Measurements from ENCODE around the gene TM4SF4. TPM values are rescaled to one million over a fixed set of nuclear protein-coding genes. Genes with fewer than 3 reads are reported as not detected.
"Not testable (repeated sequence)": the region's sequence is repeated elsewhere in the genome, so short reads cannot be mapped to it uniquely, and the experiment has no call there.

The TM4SF4 gene
- total and polyA plus RNA-seq, 8 donors, result 18.9 to 411 (median 45.8) TPM

DNA sequence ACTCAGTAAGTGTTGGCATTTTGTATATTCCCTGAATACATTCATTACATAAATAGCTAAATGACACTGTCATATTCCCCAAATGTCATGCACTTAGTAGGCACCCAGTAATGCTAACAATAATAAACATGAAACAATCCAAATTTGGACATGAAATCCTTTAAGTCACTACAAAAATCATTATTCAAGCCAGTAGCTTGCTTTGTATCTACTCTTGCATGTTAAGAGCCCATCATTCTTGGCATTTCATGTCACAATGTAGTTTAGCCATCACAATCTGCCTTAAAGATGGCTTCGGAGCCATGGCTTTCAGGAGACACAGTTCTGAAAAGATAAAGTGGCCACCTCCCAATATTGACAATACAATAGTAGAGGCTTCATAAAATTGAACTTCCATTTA is 32.9 kb upstream of the TM4SF4 start:
- TF ChIP-seq, protein P1, sequence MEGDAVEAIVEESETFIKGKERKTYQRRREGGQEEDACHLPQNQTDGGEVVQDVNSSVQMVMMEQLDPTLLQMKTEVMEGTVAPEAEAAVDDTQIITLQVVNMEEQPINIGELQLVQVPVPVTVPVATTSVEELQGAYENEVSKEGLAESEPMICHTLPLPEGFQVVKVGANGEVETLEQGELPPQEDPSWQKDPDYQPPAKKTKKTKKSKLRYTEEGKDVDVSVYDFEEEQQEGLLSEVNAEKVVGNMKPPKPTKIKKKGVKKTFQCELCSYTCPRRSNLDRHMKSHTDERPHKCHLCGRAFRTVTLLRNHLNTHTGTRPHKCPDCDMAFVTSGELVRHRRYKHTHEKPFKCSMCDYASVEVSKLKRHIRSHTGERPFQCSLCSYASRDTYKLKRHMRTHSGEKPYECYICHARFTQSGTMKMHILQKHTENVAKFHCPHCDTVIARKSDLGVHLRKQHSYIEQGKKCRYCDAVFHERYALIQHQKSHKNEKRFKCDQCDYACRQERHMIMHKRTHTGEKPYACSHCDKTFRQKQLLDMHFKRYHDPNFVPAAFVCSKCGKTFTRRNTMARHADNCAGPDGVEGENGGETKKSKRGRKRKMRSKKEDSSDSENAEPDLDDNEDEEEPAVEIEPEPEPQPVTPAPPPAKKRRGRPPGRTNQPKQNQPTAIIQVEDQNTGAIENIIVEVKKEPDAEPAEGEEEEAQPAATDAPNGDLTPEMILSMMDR (IDR thresholded peaks at IDR 0.05), result no peak
- Histone ChIP-seq H3K9me3 (no peaks in the 10 kb centered on the region), H3K27me3 (no peaks in the 10 kb centered on the region), H3K4me3 (no peak overlapping the region), H3K27ac (no peak overlapping the region), H3K36me3 (no peaks in the 10 kb centered on the region), H3K4me1 (peaks cover 0 to 17% (median 12%) of the 10 kb centered on the region in 3 donors)
- intact Hi-C loops (cut with DNase I), result no loop called here
- DNase-seq (no peak), ATAC-seq (no peak), FAIRE-seq (no peak)
- WGBS, 2 donors, result 96 to 100% methylated on average over 1 of the region's 1 CpG

DNA sequence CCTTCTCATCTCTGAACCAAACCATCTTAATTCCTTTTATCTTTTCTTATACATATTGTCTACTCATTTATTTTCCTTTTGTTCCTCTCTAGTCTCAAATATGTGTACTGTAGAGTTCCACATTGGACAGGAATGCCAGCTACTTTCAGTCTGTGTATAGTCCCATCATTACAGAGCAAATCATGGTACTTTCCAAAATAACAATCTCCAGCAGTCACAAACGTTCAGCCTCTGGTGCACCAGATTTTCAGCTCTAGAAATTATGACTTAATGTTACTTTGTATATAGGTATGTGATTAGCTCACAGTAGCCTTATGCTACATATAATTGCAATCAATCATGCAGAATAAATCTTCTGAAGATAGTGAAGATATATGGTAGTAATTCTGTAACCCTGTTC is 32.5 kb upstream of the TM4SF4 start:
- ATAC-seq, result no peak
- Histone ChIP-seq H3K4me1 (peaks cover 0 to 17% (median 12%) of the 10 kb centered on the region in 3 donors), H3K9me3 (no peaks in the 10 kb centered on the region), H3K4me3 (no peak overlapping the region), H3K27ac (no peak overlapping the region), H3K27me3 (no peaks in the 10 kb centered on the region), H3K36me3 (no peaks in the 10 kb centered on the region)
- no peak for DNase-seq
- intact Hi-C loops (cut with DNase I), result no loop called here
- WGBS, 2 donors, result 50 to 58% methylated on average over 1 of the region's 1 CpG
- FAIRE-seq, result no peak
- TF ChIP-seq, protein P1 (IDR thresholded peaks at IDR 0.05), result no peak

DNA sequence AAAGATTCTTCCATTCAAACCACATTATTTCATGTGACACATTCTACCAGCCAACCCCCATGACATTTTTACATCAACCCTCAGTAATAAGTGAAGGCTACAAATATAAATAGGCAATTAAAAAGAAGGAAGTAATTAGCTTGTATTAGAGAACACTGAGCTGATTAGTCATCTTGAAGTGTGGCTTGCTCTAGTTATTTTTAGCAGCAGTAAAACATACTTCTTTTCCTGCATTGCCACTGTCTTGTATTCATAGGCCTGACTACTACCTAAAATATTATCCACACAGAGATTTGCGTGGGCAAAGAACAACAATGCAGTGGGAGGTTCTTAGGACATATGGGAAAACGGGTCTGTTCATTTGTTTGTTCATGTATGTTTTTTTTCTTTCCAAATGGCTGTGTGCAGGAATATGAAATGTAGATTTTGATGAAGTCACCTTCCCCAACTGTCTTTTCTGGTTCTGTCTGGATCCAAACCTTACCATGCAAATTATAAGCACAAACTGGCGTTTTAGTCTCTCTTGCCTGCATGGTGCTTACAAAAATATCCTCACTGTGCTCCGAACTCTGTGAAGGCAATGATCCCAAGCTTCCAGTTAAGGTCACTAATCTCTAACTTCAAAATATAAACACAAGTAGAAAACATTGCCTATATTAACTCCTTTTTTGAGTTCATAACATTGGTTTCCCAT is 31.5 kb upstream of the TM4SF4 start:
- 26 to 36% methylated on average over 4 of the region's 4 CpGs for whole genome bisulfite sequencing, 2 donors
- no peak for FAIRE-seq
- H3K9me3 ChIP-seq, result no peaks in the 10 kb centered on the region
- no peaks in the 10 kb centered on the region for H3K36me3 ChIP-seq
- peaks cover 0 to 17% (median 12%) of the 10 kb centered on the region in 3 donors for H3K4me1 ChIP-seq
- peak overlapping the region in 2 of 4 donors; percentile 36 to 37 for H3K27ac ChIP-seq
- no peak for DNase-seq
- ATAC-seq, result peak; percentile 51 to 87 (median 70)
- no peak overlapping the region for H3K4me3 ChIP-seq
- TF ChIP-seq, protein P1 (IDR thresholded peaks at IDR 0.05), result no peak
- intact Hi-C loops (cut with DNase I), result no loop called here
- no peaks in the 10 kb centered on the region for H3K27me3 ChIP-seq

DNA sequence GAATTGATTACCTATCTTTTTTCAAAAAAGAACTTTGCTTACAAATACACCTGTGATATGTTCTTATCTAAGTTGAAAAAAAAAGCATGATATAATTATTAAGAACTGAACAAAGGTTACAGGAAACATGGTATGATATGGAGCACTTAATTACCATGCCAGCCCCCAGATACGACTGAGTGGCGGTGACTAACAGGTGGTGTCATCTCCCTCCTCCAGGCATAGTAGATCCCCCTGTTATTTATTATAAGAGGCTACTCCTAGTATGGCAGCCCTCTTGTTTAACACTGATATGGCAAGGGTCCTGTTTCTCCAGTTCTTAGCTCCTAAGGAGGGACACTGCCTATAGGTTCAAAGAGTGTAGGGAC is 31.0 kb upstream of the TM4SF4 start:
- Histone ChIP-seq H3K4me3 (no peak overlapping the region), H3K36me3 (no peaks in the 10 kb centered on the region), H3K27me3 (no peaks in the 10 kb centered on the region), H3K9me3 (no peaks in the 10 kb centered on the region), H3K4me1 (peaks cover 0 to 17% (median 12%) of the 10 kb centered on the region in 3 donors), H3K27ac (peak overlapping the region in 2 of 4 donors; percentile 36 to 37)
- no peak for DNase-seq
- FAIRE-seq, result no peak
- 23 to 34% methylated on average over 2 of the region's 2 CpGs for WGBS, 2 donors
- TF ChIP-seq, protein P1 (IDR thresholded peaks at IDR 0.05), result no peak
- peak; percentile 43 to 58 (median 55) for ATAC-seq
- intact Hi-C loops (cut with DNase I), result no loop called here

DNA sequence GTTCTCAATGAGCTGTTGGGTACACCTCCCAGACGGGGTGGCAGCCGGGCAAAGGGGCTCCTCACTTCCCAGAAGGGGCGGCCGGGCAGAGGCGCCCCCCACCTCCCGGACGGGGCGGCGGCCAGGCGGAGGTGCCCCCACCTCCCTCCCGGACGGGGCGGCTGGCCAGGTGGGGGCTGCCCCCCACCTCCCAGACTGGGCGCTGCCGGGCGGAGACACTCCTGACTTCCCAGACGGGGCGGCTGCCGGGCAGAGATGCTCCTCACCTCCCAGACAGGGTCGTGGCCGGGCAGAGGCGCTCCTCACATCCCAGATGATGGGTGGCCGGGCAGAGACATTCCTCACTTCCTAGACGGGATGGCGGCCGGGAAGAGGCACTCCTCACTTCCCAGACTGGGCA is 29.6 kb upstream of the TM4SF4 start:
- H3K9me3 ChIP-seq; H3K27me3 ChIP-seq; FAIRE-seq; intact Hi-C loops (cut with DNase I); H3K27ac ChIP-seq; H3K4me3 ChIP-seq; H3K36me3 ChIP-seq; ATAC-seq: not testable (repeated sequence)
- peaks cover 0 to 17% (median 12%) of the 10 kb centered on the region in 3 donors for H3K4me1 ChIP-seq
- WGBS, 2 donors, result 92 to 94% methylated on average over 21 to 26 of the region's 26 CpGs
- peak in 1 of 6 donors; percentile 40 for DNase-seq

Data from pancreas (tissue), 10 donors.